Measurements from ENCODE around the gene SNX11.

Gene SNX11

GRCh38 chr17:48104440-48104839, 3.1 kb upstream of the SNX11 start:
- POLR2A ChIA-PET = interaction anchor here (0.8 kb wide), 1 partner anchor 56 kb away, joined by 3 read pairs; the partner anchor contains the start of gene NFE2L1

GRCh38 chr17:48106802-48107136, 797 bp upstream of the SNX11 start:
- Histone ChIP-seq H3K27ac (ENCODE audit: extremely low read depth, low read depth, low read length) (peak overlapping the region; percentile 87), H3K36me3 (ENCODE audit: control insufficient read depth in 2 of 2, insufficient read depth in 1 of 2, low read length in 2 of 2) (no peaks in the 10 kb centered on the region), H3K4me1 (ENCODE audit: control insufficient read depth, insufficient read depth, low read length) (peaks cover 8% of the 10 kb centered on the region), H3K4me3 (ENCODE audit: low read depth, low read length) (peak overlapping the region; percentile 81), H3K9me3 (ENCODE audit: control insufficient read depth, insufficient read depth, low read depth, low read length) (no peaks in the 10 kb centered on the region)
- ChIA-PET CTCF (interaction anchor here (0.6 to 3.4 kb wide), 9 partner anchors 21 to 160 kb away, joined by 3 to 15 read pairs (median 4); no protein-coding TSS in a partner anchor), POLR2A (interaction anchor here (1.0 to 2.3 kb wide), 5 partner anchors 17 to 520 kb away, joined by 3 to 20 read pairs (median 4); partner anchors contain the start of genes HOXB9 and NFE2L1)
- no peak for TF ChIP-seq ZNF202 (tag by site-specific recombination; IDR thresholded peaks at IDR 0.05; ENCODE audit: borderline replicate concordance)
- no peak for TF ChIP-seq INSM2 (tag by site-specific recombination; IDR thresholded peaks at IDR 0.05)
- no peak for TF ChIP-seq ZBTB7A (tag by site-specific recombination; IDR thresholded peaks at IDR 0.05; ENCODE audit: low read depth)
- TF ChIP-seq YY1 (tag by site-specific recombination; IDR thresholded peaks at IDR 0.05) = no peak
- TF ChIP-seq ZNF214 (tag by site-specific recombination; IDR thresholded peaks at IDR 0.05; ENCODE audit: borderline replicate concordance) = no peak
- TF ChIP-seq ZNF571 (tag by site-specific recombination; IDR thresholded peaks at IDR 0.05) = no peak
- TF ChIP-seq ZNF280C (tag by site-specific recombination; IDR thresholded peaks at IDR 0.05) = no peak
- no peak for TF ChIP-seq HOXA7 (CRISPR knock-in tag; IDR thresholded peaks at IDR 0.05; ENCODE audit: borderline replicate concordance)

More at GRCh38 chr17:48104440-48104839, 3.1 kb upstream of the SNX11 start:
- H3K4me3 ChIP-seq (ENCODE audit: low read depth, low read length) = no peak overlapping the region
- no peaks in the 10 kb centered on the region for H3K9me3 ChIP-seq (ENCODE audit: control insufficient read depth, insufficient read depth, low read depth, low read length)
- CTCF ChIA-PET = no interaction called here
- H3K27ac ChIP-seq (ENCODE audit: extremely low read depth, low read depth, low read length) = no peak overlapping the region
- H3K4me1 ChIP-seq (ENCODE audit: control insufficient read depth, insufficient read depth, low read length) = peaks cover 3% of the 10 kb centered on the region; the same call in 1 of the 2 replicates
- H3K36me3 ChIP-seq (ENCODE audit: control insufficient read depth in 2 of 2, insufficient read depth in 1 of 2, low read length in 2 of 2) = no peaks in the 10 kb centered on the region; a peak in 1 of 3 replicates
- TF ChIP-seq ZNF175 (tag by site-specific recombination; IDR thresholded peaks at IDR 0.05) = no peak
- no peak for TF ChIP-seq INSM2 (tag by site-specific recombination; IDR thresholded peaks at IDR 0.05)
- no peak for TF ChIP-seq ZNF362 (tag by site-specific recombination; IDR thresholded peaks at IDR 0.05)
- TF ChIP-seq ZNF404 (tag by site-specific recombination; IDR thresholded peaks at IDR 0.05) = no peak
- TF ChIP-seq ZNF391 (tag by site-specific recombination; IDR thresholded peaks at IDR 0.05; ENCODE audit: borderline replicate concordance, low read depth) = no peak
- TF ChIP-seq ZNF658 (tag by site-specific recombination; IDR thresholded peaks at IDR 0.05) = no peak
- no peak for TF ChIP-seq ZNF174 (tag by site-specific recombination; IDR thresholded peaks at IDR 0.05)
- no peak for TF ChIP-seq ZNF660 (tag by site-specific recombination; IDR thresholded peaks at IDR 0.05)
- TF ChIP-seq ZNF548 (tag by site-specific recombination; IDR thresholded peaks at IDR 0.05) = no peak
- TF ChIP-seq ZNF600 (tag by site-specific recombination; IDR thresholded peaks at IDR 0.05) = no peak
